Neural cell (in vitro differentiated cells): ENCODE data around the gene DSEL. TPM values are rescaled to one million over a fixed set of nuclear protein-coding genes. Genes with fewer than 3 reads are reported as not detected.

ENCODE experiments used
- H2AFZ ChIP-seq: fragments of 200-600, 300-800 bp; sonication (generic), shearing (Covaris generic); 2 replicates; pipeline ENCODE4 v1.6.0; 2014; ENCODE audit warnings: low read depth, mild to moderate bottlenecking, antibody characterized with exemption, low read length, moderate library complexity
- H3F3A ChIP-seq: fragments of 200-600 bp; shearing (Covaris generic); 2 replicates; pipeline ENCODE4 v1.6.1; 2016; ENCODE audit warnings: mild to moderate bottlenecking, moderate library complexity, mixed read lengths, antibody characterized with exemption, low read length; ENCODE audit not compliant: insufficient read depth, poor library complexity, severe bottlenecking
- H3K27ac ChIP-seq: fragments of 200-600, 300-800 bp; sonication (generic), shearing (Covaris generic); 2 replicates; pipeline ENCODE4 v1.5.1; 2014; ENCODE audit warnings: mild to moderate bottlenecking, low read length, moderate library complexity
- H3K27me3 ChIP-seq: fragments of 300-800, 200-600 bp; sonication (generic), shearing (Covaris generic); 2 replicates; pipeline ENCODE4 v1.6.0; 2014; ENCODE audit warnings: mild to moderate bottlenecking, low read depth, low read length, moderate library complexity; ENCODE audit not compliant: insufficient read depth
- H3K36me3 ChIP-seq: fragments of 300-800, 200-600 bp; sonication (generic), shearing (Covaris generic); 2 replicates; pipeline ENCODE4 v1.5.1; 2014; ENCODE audit warnings: mild to moderate bottlenecking, antibody characterized with exemption, low read length, moderate library complexity; ENCODE audit not compliant: insufficient read depth
- H3K4me2 ChIP-seq: fragments of 300-800, 200-600 bp; sonication (generic), shearing (Covaris generic); 2 replicates; pipeline ENCODE4 v1.6.0; 2014; ENCODE audit warnings: mild to moderate bottlenecking, low read length
- H3K4me3 ChIP-seq: fragments of 300-800, 200-600 bp; sonication (generic), shearing (Covaris generic); 2 replicates; pipeline ENCODE4 v1.5.1; 2014; ENCODE audit warnings: mild to moderate bottlenecking, low read length, moderate library complexity
- H3K79me2 ChIP-seq: fragments of 200-600 bp; shearing (Covaris generic); replicated peaks from 2 replicates; pipeline ENCODE4 v1.6.0; 2014; ENCODE audit warnings: mild to moderate bottlenecking, low read length, moderate library complexity; ENCODE audit not compliant: insufficient read depth
- H3K9ac ChIP-seq: fragments of 300-800, 200-600 bp; sonication (generic), shearing (Covaris generic); 2 replicates; pipeline ENCODE4 v1.6.1; 2016; ENCODE audit warnings: mild to moderate bottlenecking, low read length, mixed read lengths
- H3K9me2 ChIP-seq: fragments of 200-600 bp; shearing (Covaris generic); 2 replicates; pipeline ENCODE4 v1.6.1; 2016; ENCODE audit warnings: mild to moderate bottlenecking, low read length, mixed read lengths; ENCODE audit not compliant: insufficient read depth
- H3K9me3 ChIP-seq: fragments of 200-600, 300-800 bp; sonication (generic), shearing (Covaris generic); 2 replicates; pipeline ENCODE4 v1.6.1; 2016; ENCODE audit warnings: mild to moderate bottlenecking, mixed run types, low read length, moderate library complexity, mixed read lengths
- H4K20me1 ChIP-seq: fragments of 200-600 bp; shearing (Covaris generic); 2 replicates; pipeline ENCODE4 v1.6.1; 2016; ENCODE audit warnings: mild to moderate bottlenecking, mixed run types; ENCODE audit not compliant: insufficient read depth
- CTCF ChIP-seq: fragments of 450-650 bp; IDR thresholded peaks from 2 replicates; pipeline ENCODE4 v1.5.1; 2014; ENCODE audit warnings: antibody characterized with exemption, mild to moderate bottlenecking, moderate library complexity; ENCODE audit not compliant: poor library complexity, severe bottlenecking
- EP300 ChIP-seq: fragments of 450-650 bp; conservative IDR thresholded peaks from 2 replicates; pipeline ENCODE4 v1.6.1; 2014; ENCODE audit warnings: antibody characterized with exemption, mild to moderate bottlenecking, moderate library complexity; ENCODE audit not compliant: poor library complexity, severe bottlenecking
- EZH2 ChIP-seq: fragments of 200-600, 300-800 bp; shearing (Covaris generic), sonication (generic); IDR thresholded peaks from 2 replicates; pipeline ENCODE4 v1.6.1; 2014; ENCODE audit warnings: antibody characterized with exemption, low read length, borderline replicate concordance, mild to moderate bottlenecking; ENCODE audit not compliant: insufficient read depth, poor library complexity, severe bottlenecking
- MXI1 ChIP-seq: fragments of 450-650 bp; conservative IDR thresholded peaks from 2 replicates; pipeline ENCODE4 v1.6.1; 2014; ENCODE audit warnings: antibody characterized with exemption, mild to moderate bottlenecking; ENCODE audit not compliant: poor library complexity, severe bottlenecking
- POLR2AphosphoS5 ChIP-seq: IDR thresholded peaks from 2 replicates; pipeline ENCODE4 v1.6.1; 2012
- RAD21 ChIP-seq: fragments of 450-650 bp; conservative IDR thresholded peaks from 2 replicates; pipeline ENCODE4 v1.6.1; 2014; ENCODE audit warnings: antibody characterized with exemption, mild to moderate bottlenecking, moderate library complexity
- REST ChIP-seq: IDR thresholded peaks from 2 replicates; pipeline ENCODE4 v1.6.1; 2012; ENCODE audit warnings: borderline replicate concordance
- SMC3 ChIP-seq: fragments of 450-650 bp; conservative IDR thresholded peaks from 2 replicates; pipeline ENCODE4 v1.6.1; 2014; ENCODE audit warnings: antibody characterized with exemption, mild to moderate bottlenecking, moderate library complexity; ENCODE audit not compliant: poor library complexity
- TAF1 ChIP-seq: IDR thresholded peaks from 2 replicates; pipeline ENCODE4 v1.6.1; 2012; ENCODE audit warnings: low read depth
- polyA minus RNA-seq: library from RNA; depleted of rRNA, polyadenylated mRNA; stranded (reverse); fragments of >200 nt; gene quantifications from 2 replicates; pipeline ENCODE4 v1.2.3, GENCODE V29; 2014
- polyA plus RNA-seq: library from polyadenylated mRNA; depleted of rRNA; stranded (reverse); fragments of >200 nt; gene quantifications from 2 replicates; pipeline ENCODE4 v1.2.3, GENCODE V29; 2014

Gene DSEL
- 31.2 and 33.6 TPM in 2 replicates for polyA plus RNA-seq
- polyA minus RNA-seq, result 214 and 259 TPM in 2 replicates

- H3K4me2 ChIP-seq, result peak within 1 kb of the TSS; percentile 95
- H3K9me3 ChIP-seq, result no peaks in the 10 kb centered on the region
- peak; percentile 10 for TF ChIP-seq EP300
- no peak for TF ChIP-seq REST
- TF ChIP-seq TAF1, result peak; percentile 41
- peak; percentile 37 for TF ChIP-seq MXI1
- TF ChIP-seq CTCF, result no peak
- peak; percentile 66 for TF ChIP-seq POLR2AphosphoS5
- TF ChIP-seq RAD21, result peak; percentile 66
- TF ChIP-seq EZH2, result no peak
- TF ChIP-seq SMC3, result peak; percentile 66
- H3K9me2 ChIP-seq, result no peaks in the 10 kb centered on the region
- H2AFZ ChIP-seq, result peak within 1 kb of the TSS; percentile 66
- no peaks in the 10 kb centered on the region for H3K36me3 ChIP-seq
- H4K20me1 ChIP-seq, result no peaks in the 10 kb centered on the region
- no peaks in the 10 kb centered on the region for H3K27me3 ChIP-seq
- peaks cover 41% of the 10 kb centered on the region for H3K79me2 ChIP-seq
- peaks cover 3% of the 10 kb centered on the region for H3F3A ChIP-seq
- H3K9ac ChIP-seq, result peak within 1 kb of the TSS; percentile 84
- H3K27ac ChIP-seq, result peak within 1 kb of the TSS; percentile 88
- H3K4me3 ChIP-seq, result peak within 1 kb of the TSS; percentile 87
These were observed at the start of gene DSEL for GRCh38 chr18:67516539-67517443. TSS of gene DSEL (minus strand) at chr18:67516720. CDS start at chr18:67514608, 2,112 bp downstream.

- Histone ChIP-seq H4K20me1 (no peaks in the 10 kb centered on the region), H3K9ac (no peak overlapping the region), H3K27me3 (no peaks in the 10 kb centered on the region), H3K9me3 (no peaks in the 10 kb centered on the region), H3K36me3 (no peaks in the 10 kb centered on the region), H3K9me2 (no peaks in the 10 kb centered on the region), H3K27ac (no peak overlapping the region), H3F3A (no peaks in the 10 kb centered on the region), H2AFZ (no peak overlapping the region), H3K4me3 (no peak overlapping the region), H3K79me2 (no peaks in the 10 kb centered on the region), H3K4me2 (no peak overlapping the region)
- TF ChIP-seq POLR2AphosphoS5 (no peak), SMC3 (no peak), RAD21 (no peak), EZH2 (no peak), TAF1 (no peak), EP300 (no peak), MXI1 (no peak), CTCF (no peak), REST (no peak)
These were observed 36.9 kb upstream of the DSEL start for GRCh38 chr18:67553437-67553836.
